ENCODE results near the gene DDX1.

The DDX1 gene

DNA sequence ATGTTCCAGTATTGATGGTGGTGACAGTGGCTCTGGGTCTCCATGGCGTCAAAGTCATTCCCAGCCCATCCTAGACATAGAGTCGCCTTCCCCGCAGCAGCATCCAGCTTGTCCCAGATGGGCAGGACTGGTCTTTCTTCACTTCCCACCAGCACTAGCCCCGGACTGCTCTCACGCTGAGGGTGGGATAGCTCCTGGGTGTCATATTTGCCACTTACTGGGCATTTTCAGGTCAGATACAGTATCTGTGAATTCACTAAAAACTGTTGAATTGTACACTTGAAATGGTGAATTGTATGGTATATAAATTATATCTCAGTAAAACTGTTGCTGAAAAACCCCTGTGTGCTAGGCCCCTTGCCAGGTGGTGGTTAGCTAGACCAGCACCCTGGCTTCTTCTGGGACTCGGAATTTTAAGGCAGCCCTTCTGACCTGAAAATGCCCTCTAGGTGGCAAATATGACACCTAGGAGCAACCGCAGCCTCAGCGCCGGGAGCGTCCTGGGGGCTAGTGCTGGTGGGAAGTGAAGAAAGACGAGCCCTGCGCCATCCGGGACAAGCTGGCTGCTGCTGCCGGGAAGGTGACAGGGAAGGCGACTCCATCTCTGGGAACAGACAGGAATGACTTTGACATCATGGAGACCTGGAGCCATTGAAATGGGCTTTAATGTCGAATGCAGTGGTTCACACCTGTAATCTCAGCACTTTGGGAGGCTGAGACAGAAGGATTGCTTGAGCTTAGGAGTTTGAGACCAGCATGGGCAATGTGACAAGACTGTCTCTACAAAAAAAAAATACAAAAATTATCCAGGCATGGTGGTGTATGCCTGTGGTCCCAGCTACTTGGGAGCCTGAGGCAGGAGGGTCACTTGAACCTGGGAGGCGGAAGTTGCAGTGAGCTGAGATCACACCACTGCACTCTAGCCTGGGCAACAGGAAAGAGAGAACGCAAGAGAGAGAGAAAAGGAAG lies 56.2 kb downstream of the DDX1 start:
- DNase-seq, result no peak

- no peak for DNase-seq
Observed at GRCh38 chr2:15648593-15649525, 57.2 kb downstream of the DDX1 start.

- no peak for DNase-seq
Observed at GRCh38 chr2:15649561-15650255, 58.0 kb downstream of the DDX1 start.

DNA sequence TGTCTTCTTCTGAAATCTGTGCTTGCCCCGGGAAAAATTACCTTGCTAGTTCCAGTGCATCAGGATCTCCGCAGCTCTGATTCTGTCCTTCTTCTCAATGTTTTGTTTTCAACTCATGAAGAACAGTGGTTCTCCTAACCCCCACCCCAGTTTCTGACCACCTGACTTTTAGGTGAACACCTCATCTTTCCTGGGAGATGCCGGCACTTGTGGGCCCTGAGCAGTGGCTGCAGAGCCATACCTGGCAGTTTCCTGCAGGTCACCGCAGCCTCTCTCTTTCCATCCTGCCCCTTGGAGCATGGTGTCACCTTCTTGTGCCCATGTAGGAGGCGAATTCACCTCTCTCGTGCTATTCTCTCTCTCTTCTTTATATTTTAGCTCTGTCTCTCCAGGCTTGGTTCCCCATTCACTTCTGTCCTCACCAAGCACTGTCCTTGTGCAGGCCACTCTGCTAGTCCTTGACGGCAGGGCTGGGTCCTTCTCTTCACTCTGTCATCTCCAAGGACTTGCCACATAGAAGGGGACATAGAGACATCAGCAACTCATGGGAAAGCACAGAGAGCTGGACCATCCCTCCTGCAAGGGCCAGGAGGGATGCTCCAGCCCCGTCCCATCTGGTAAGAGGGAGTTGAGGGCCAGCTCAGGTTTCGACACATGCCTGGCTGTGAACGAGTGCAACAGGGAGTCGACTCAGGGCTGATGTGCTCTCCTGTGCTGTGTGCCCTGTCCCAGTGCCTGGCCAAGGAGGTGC lies 59.1 kb downstream of the DDX1 start:
- DNase-seq, result no peak

- no peak for DNase-seq
Observed at GRCh38 chr2:15651367-15651727, 59.7 kb downstream of the DDX1 start.

GRCh38 chr2:15652252-15652651 lies 60.6 kb downstream of the DDX1 start:
- no peak for DNase-seq

DNA sequence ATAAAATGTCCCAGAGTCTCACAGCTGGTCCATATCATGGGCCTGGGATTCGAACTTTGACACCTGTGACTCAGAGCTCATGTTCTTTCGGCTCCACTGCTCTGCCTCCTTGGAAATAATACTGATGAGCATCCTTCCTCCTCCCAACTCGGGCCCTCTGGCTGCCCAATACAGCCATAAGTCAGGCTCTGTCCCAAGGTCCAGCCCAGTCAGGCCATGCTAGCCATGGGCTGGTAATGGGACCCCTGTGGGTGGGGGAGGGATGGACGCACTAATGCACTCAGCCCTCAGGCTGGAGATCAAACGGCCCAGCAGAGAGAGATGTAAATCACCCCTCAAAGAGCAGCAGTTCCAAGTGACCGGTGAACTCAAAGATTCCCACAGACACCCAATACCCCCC lies 61.1 kb downstream of the DDX1 start:
- no peak for DNase-seq

- DNase-seq, result no peak
Observed at GRCh38 chr2:15653806-15654726, 62.4 kb downstream of the DDX1 start.

DNA sequence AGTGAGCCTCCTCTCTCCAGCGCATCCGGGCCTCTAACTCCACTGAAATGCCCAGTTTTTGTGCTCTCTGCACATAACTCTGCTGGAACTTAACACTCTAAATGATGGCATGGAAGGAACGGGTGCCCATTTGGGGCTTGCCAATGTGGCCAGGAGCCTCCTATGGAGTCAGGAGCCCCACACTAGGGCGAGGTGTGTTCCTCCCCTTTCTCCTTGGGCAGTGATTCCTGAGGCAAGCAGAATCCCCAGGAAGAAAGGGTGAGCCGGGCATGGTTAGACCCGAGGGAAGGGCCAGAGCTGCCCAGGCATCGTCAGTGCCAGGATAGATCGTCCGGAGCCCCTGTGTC lies 63.0 kb downstream of the DDX1 start:
- DNase-seq, result no peak

GRCh38 chr2:15655123-15655887 lies 63.6 kb downstream of the DDX1 start:
- no peak for DNase-seq

- DNase-seq, result no peak
Observed at GRCh38 chr2:15656090-15656489, 64.4 kb downstream of the DDX1 start.

DNA sequence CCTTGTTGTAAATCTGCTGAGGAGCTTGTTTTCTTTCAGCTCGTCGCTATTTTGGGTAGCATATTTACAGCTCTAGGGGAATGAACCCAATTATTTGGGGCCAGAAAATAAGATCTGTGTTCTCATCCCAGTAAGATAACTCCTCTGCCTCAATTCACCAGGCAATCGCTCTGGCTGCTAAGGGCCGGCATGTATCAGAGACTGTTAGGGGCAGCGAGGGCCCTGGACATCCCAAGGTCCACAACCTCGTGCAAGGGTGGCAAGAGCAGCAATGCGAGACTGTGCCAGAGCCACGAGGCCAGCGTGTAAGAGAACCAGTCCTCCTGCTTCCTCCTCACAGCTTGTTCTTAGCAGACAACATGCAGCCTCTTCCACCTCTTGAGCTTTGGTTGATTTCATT lies 66.1 kb downstream of the DDX1 start:
- DNase-seq, result no peak

DNA sequence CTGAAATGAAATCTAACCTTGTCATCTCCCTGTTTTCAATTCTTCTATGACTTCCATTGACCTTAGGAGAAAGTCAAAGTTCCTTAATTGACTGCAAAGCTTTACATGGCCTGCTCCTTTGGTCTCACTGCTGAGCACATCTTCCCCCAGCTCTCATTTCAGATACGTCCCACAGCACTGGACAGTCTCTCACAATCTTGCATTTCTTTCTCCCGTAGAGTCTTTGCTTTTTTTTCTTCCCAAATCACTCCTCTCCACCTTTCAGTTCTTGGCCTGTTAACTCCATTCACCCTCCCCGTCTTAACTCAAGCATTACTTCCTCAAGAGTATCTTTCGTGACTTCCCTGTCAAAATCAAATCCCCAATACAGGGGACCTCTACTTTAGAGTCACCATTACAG lies 67.2 kb downstream of the DDX1 start:
- no peak for DNase-seq

GRCh38 chr2:15660491-15661294 lies 69.0 kb downstream of the DDX1 start:
- DNase-seq, result no peak

DNA sequence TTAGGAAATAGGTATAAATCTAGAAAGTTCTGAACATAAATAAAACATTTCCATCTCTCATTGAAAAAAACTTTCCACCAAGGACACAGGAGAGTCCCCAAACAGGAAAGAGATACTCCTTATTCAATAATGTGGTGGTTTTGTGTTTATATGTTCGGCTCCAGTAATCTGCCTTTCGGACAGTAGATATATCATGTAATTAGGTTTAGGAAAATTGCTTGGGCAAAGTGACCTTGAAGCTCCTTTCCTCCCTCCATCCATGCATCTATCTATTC lies 69.6 kb downstream of the DDX1 start:
- no peak for DNase-seq

- DNase-seq, result no peak
Observed at GRCh38 chr2:15662026-15662425, 70.4 kb downstream of the DDX1 start.

GRCh38 chr2:15662579-15662978 lies 70.9 kb downstream of the DDX1 start:
- no peak for DNase-seq

DNA sequence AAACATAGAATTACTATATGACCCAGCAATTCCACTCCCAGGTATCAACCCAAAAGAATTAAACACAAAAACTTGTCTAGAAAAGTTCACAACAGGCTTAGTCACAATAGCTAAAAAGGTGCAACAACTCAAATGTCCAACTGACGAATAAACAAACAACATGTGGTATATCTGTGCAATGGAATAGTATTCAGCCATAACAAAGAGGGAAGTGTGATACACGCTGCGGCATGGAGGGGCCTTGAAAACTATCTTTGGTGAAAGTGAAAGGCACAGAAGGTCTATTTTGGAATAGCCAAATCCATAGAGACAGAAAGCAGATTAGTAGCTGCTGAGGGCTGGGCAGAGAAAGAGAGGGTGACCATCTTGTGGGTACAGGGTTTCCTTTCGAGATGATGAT lies 72.1 kb downstream of the DDX1 start:
- no peak for DNase-seq

GRCh38 chr2:15664273-15665066 lies 72.8 kb downstream of the DDX1 start:
- DNase-seq, result no peak
